ENCODE results near the gene TRIM52. TPM values are rescaled to one million over a fixed set of nuclear protein-coding genes. Genes with fewer than 3 reads are reported as not detected.

The TRIM52 gene
- total RNA-seq, 1 donor from 2014 or later: 16.8 TPM

- DNase-seq: no peak
- Mint-ChIP-seq H3K27ac (peak overlapping the region; percentile 10), H3K4me1 (peaks cover 34% of the 10 kb centered on the region), H3K4me3 (no peak overlapping the region), H3K9me3 (no peaks in the 10 kb centered on the region), H3K27me3 (no peaks in the 10 kb centered on the region), H3K36me3 (ENCODE audit: low read depth) (peaks cover 82% of the 10 kb centered on the region)
- intact Hi-C loops (cut with micrococcal nuclease): no loop called here
Measured at GRCh38 chr5:181234455-181235306, 26.3 kb downstream of the TRIM52 start.

GRCh38 chr5:181233801-181234454, 27.0 kb downstream of the TRIM52 start:
- intact Hi-C loops (cut with micrococcal nuclease): no loop called here
- Mint-ChIP-seq H3K4me3 (no peak overlapping the region), H3K27ac (no peak overlapping the region), H3K27me3 (no peaks in the 10 kb centered on the region), H3K9me3 (no peaks in the 10 kb centered on the region), H3K36me3 (ENCODE audit: low read depth) (peaks cover 81% of the 10 kb centered on the region), H3K4me1 (peaks cover 37% of the 10 kb centered on the region)
- no peak for DNase-seq

GRCh38 chr5:181233088-181233800, 27.7 kb downstream of the TRIM52 start:
- peaks cover 33% of the 10 kb centered on the region for H3K4me1 Mint-ChIP-seq
- peaks cover 74% of the 10 kb centered on the region for H3K36me3 Mint-ChIP-seq (ENCODE audit: low read depth)
- no peak for DNase-seq
- intact Hi-C loops (cut with micrococcal nuclease): no loop called here
- H3K4me3 Mint-ChIP-seq: no peak overlapping the region
- H3K27me3 Mint-ChIP-seq: no peaks in the 10 kb centered on the region
- no peaks in the 10 kb centered on the region for H3K9me3 Mint-ChIP-seq
- H3K27ac Mint-ChIP-seq: no peak overlapping the region

- no peak for DNase-seq
- Mint-ChIP-seq H3K4me1 (peaks cover 28% of the 10 kb centered on the region), H3K36me3 (ENCODE audit: low read depth) (peaks cover 68% of the 10 kb centered on the region), H3K4me3 (no peak overlapping the region), H3K9me3 (no peaks in the 10 kb centered on the region), H3K27ac (no peak overlapping the region), H3K27me3 (no peaks in the 10 kb centered on the region)
- intact Hi-C loops (cut with micrococcal nuclease): no loop called here
Measured at GRCh38 chr5:181232593-181232992, 28.4 kb downstream of the TRIM52 start.

- Mint-ChIP-seq H3K9me3 (no peaks in the 10 kb centered on the region), H3K27ac (no peak overlapping the region), H3K4me3 (no peak overlapping the region), H3K4me1 (peaks cover 23% of the 10 kb centered on the region), H3K27me3 (no peaks in the 10 kb centered on the region), H3K36me3 (ENCODE audit: low read depth) (peaks cover 56% of the 10 kb centered on the region)
- no peak for DNase-seq
- intact Hi-C loops (cut with micrococcal nuclease): no loop called here
Measured at GRCh38 chr5:181231432-181231831, 29.5 kb downstream of the TRIM52 start.

- Mint-ChIP-seq H3K27ac (peak overlapping the region; percentile 60), H3K4me3 (no peak overlapping the region)
Measured at GRCh38 chr5:181230551-181230950, 30.4 kb downstream of the TRIM52 start.

GRCh38 chr5:181229996-181230395, 30.9 kb downstream of the TRIM52 start:
- intact Hi-C loops (cut with micrococcal nuclease): no loop called here
- Mint-ChIP-seq H3K27ac (peak overlapping the region; percentile 36), H3K9me3 (no peaks in the 10 kb centered on the region), H3K27me3 (no peaks in the 10 kb centered on the region), H3K4me1 (peaks cover 30% of the 10 kb centered on the region), H3K36me3 (ENCODE audit: low read depth) (peaks cover 43% of the 10 kb centered on the region), H3K4me3 (no peak overlapping the region)
- DNase-seq: no peak

More at GRCh38 chr5:181230551-181230950, 30.4 kb downstream of the TRIM52 start:
- no peaks in the 10 kb centered on the region for H3K9me3 Mint-ChIP-seq
- H3K4me1 Mint-ChIP-seq: peaks cover 28% of the 10 kb centered on the region
- H3K27me3 Mint-ChIP-seq: no peaks in the 10 kb centered on the region
- DNase-seq: no peak
- intact Hi-C loops (cut with micrococcal nuclease): no loop called here
- H3K36me3 Mint-ChIP-seq (ENCODE audit: low read depth): peaks cover 49% of the 10 kb centered on the region

GRCh38 chr5:181224390-181225229, 36.3 kb downstream of the TRIM52 start:
- Mint-ChIP-seq H3K27ac (peak overlapping the region; percentile 99), H3K36me3 (ENCODE audit: low read depth) (peaks cover 23% of the 10 kb centered on the region), H3K27me3 (peaks cover 5% of the 10 kb centered on the region), H3K4me1 (peaks cover 57% of the 10 kb centered on the region), H3K4me3 (peak overlapping the region; percentile 98), H3K9me3 (peaks cover 5% of the 10 kb centered on the region)
- intact Hi-C loops (cut with micrococcal nuclease): no loop called here
- peak; percentile 80 for DNase-seq

GRCh38 chr5:181223729-181224389, 37.1 kb downstream of the TRIM52 start:
- Mint-ChIP-seq H3K36me3 (ENCODE audit: low read depth) (peaks cover 18% of the 10 kb centered on the region), H3K27me3 (peaks cover 5% of the 10 kb centered on the region), H3K9me3 (peaks cover 5% of the 10 kb centered on the region), H3K4me3 (peak overlapping the region; percentile 98), H3K27ac (peak overlapping the region; percentile 99), H3K4me1 (peaks cover 50% of the 10 kb centered on the region)
- no peak for DNase-seq
- intact Hi-C loops (cut with micrococcal nuclease): loop anchor here (1.0 to 2.0 kb wide), 5 partner anchors 19 to 421 kb away; partner anchors contain the start of genes MGAT1, RACK1 and TRIM52

GRCh38 chr5:181223058-181223728, 37.8 kb downstream of the TRIM52 start, which contains the start of gene TRIM41:
Gene TRIM41 (plus strand): TSS chr5:181223281. CDS start chr5:181224000, 719 bp downstream.
- intact Hi-C loops (cut with micrococcal nuclease): loop anchor here (1.0 to 2.0 kb wide), 5 partner anchors 20 to 420 kb away; partner anchors contain the start of genes MGAT1, RACK1 and TRIM52
- H3K27ac Mint-ChIP-seq: peak within 1 kb of the TSS; percentile 99
- H3K4me3 Mint-ChIP-seq: peak within 1 kb of the TSS; percentile 98
- peaks cover 18% of the 10 kb centered on the region for H3K36me3 Mint-ChIP-seq (ENCODE audit: low read depth)
- DNase-seq: peak; percentile 99
- peaks cover 5% of the 10 kb centered on the region for H3K9me3 Mint-ChIP-seq
- H3K4me1 Mint-ChIP-seq: peaks cover 53% of the 10 kb centered on the region
- peaks cover 5% of the 10 kb centered on the region for H3K27me3 Mint-ChIP-seq

GRCh38 chr5:181222630-181223057, 38.3 kb downstream of the TRIM52 start:
- Mint-ChIP-seq H3K27me3 (peaks cover 5% of the 10 kb centered on the region), H3K27ac (peak overlapping the region; percentile 99), H3K4me3 (peak overlapping the region; percentile 98), H3K36me3 (ENCODE audit: low read depth) (peaks cover 19% of the 10 kb centered on the region), H3K4me1 (peaks cover 58% of the 10 kb centered on the region), H3K9me3 (peaks cover 5% of the 10 kb centered on the region)
- DNase-seq: no peak
- intact Hi-C loops (cut with micrococcal nuclease): loop anchor here (1.0 to 2.0 kb wide), 7 partner anchors 15 to 420 kb away; partner anchors contain the start of genes MGAT1, RACK1 and TRIM52
